NCI-H146 (cell line): Measurements from ENCODE around the gene C2orf42.
A peak's percentile ranks its signal among the peaks of the same experiment; 100 is the strongest.
"Not testable (repeated sequence)": the region's sequence is repeated elsewhere in the genome, so short reads cannot be mapped to it uniquely, and the experiment has no call there.

ENCODE experiments used
- DNase-seq: peaks from one replicate; lab custom pipeline; 2025; lab: John Stamatoyannopoulos, UW

Gene C2orf42

GRCh38 chr2:70190418-70191243 lies at the start of gene C2orf42:
Gene C2orf42 (minus strand): TSS chr2:70191019. CDS start chr2:70181985, 9,034 bp downstream.
- DNase-seq, result peak; percentile 97

DNA sequence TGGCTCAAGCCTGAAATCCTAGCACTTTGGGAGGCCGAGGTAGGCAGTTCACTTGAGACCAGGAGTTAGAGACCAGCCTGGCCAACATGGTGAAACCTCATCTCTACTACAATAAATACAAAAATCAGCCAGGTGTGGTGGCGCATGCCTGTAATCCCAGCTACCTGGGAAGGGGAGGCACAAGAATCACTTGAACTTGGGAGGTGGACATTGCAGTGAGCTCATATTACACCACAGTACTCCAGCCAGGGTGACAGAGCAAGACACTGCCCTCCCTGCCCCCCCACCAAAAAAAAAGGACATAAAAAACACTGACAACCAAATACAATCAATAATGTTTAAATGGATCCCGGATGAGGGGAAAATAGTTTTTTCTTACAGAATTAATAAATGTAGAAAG lies 49.8 kb upstream of the C2orf42 start:
- DNase-seq, result no peak

GRCh38 chr2:70233926-70234325 lies 43.1 kb upstream of the C2orf42 start:
- DNase-seq, result no peak

DNA sequence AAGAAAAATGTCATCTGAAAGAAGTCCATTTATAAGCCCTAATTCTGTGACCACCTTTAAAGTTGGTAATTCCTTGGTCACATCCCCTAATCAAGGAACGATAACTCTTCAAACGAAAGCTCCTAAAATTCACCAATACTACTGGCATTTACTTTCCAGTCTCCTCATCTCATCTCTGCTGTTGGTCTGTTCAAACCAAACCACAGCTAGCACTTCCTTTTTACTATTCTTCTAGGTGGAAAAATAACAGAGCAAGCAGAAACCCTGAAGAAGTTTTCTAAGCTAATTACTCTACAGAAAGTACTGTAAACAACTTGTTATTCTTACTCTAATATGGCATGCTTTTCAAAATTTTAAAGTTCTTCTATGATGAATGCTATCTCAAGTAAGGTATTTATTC lies 36.0 kb upstream of the C2orf42 start:
- DNase-seq, result no peak

GRCh38 chr2:70223305-70223704 lies 32.5 kb upstream of the C2orf42 start:
- DNase-seq, result not testable (repeated sequence)

- no peak for DNase-seq
These were observed 24.2 kb upstream of the C2orf42 start for GRCh38 chr2:70214953-70215549.

GRCh38 chr2:70214365-70214764 lies 23.5 kb upstream of the C2orf42 start:
- DNase-seq, result no peak

- DNase-seq, result no peak
These were observed 21.6 kb upstream of the C2orf42 start for GRCh38 chr2:70212298-70212932.

DNA sequence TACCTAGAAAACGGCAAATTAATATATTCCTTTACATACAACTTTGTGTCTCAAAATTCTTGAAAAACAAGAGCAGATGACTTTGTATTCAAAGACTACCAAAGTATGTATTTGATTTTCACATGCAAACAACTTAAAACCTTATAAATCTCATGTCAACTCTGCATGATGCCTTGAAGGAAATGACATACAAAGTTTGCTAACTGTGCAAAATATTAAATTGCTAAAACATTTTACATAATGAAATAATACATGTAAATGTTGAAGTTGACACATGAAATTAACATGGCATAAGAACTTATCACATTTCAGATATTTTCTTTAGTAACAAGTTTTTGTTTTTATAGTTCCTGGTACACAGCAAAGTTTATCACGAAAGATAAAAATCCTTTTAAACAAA lies 20.8 kb upstream of the C2orf42 start:
- no peak for DNase-seq

- DNase-seq, result no peak
These were observed 13.6 kb upstream of the C2orf42 start for GRCh38 chr2:70204452-70204851.

- no peak for DNase-seq
These were observed 12.3 kb upstream of the C2orf42 start for GRCh38 chr2:70203086-70203485.

DNA sequence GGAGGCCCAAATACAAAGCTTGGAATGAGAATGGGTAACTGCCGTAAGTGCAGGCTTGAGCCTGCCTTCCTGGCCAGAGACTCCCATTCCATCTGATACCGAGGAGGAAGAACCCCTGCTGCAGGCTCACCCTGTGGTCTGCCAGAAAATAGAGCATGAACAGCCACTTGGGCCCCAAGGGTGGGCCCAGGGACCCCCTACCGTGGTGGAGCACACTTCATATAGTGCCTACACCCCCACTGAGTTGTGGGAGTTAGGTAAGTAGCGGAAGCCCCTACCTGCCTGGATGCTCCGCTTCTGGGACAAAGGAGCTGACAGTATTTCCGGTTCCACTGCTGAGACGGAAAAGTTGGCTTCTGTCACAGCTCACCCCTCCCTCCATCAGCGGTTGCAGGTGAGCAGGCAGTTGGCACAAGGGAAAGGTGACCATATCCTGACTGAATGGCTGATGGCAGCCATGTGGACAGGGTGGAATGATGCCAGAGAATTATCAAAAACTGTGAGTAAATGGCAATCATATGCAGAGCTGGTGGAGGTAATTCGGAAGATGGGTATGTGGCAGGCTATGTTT lies 11.5 kb upstream of the C2orf42 start:
- no peak for DNase-seq

DNA sequence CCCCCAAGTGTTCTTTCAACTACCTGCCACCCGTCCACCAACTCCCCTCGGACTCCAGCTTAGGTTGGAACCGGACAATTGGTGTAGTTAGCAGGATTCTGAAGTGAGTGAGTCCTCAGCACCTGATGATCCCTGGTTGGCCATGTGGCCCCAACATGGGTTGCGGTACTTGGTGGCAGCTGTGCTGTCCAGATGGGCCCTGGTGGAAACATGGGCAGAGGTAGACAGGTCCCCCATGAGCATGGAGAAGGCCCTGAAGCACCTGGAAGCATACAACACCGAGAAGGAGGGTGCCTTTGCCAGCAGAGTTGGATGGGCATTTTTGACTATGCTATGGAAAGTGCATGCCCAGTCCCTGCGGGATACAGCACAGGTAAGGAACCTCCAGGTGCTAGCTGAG lies 11.0 kb upstream of the C2orf42 start:
- DNase-seq, result no peak

GRCh38 chr2:70201225-70201768 lies 10.5 kb upstream of the C2orf42 start:
- DNase-seq, result no peak

- no peak for DNase-seq
These were observed 8.6 kb upstream of the C2orf42 start for GRCh38 chr2:70199320-70199864.

DNA sequence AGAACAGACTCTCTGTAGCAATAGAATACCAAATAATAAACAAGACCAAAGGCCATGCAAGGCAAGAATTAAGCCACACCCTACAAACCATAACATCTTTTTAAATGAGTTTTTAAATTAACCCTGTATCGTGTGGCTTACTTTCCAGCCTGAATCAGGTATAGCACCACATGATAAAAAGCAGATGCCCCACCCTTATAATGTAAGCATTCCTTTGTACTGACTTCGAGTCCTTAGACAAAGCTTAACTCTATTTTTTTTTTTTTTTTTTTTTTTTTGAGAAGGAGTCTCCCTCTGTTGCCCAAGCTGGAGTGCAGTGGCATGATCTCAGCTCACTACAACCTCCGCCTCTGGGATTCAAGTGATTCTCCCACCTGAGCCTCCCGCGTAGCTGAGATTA lies 1.7 kb upstream of the C2orf42 start:
- no peak for DNase-seq

DNA sequence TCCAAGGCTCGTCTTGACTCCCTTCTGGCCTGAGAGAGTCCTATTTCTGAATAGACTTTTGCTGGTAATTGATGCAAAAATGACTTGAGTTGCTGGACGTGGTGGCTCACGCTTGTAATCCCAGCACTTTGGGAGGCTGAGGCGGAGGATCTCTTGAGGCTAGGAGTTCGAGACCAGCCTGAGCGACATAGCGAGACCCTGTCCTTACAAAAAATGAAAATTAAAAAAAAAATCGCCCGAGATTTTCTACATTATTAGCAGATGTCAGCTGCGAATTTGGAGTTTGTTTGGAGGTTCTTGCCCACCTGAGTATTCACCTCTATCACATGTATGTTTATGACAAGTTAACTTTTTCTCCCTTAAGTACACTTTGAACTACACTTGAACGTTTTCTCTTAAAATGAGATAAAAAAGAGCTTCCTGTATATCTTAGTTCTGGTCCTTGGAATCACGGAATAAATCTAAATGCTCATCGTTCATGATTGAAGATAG lies 471 bp upstream of the C2orf42 start:
- DNase-seq, result no peak

GRCh38 chr2:70188460-70188859 lies 2.4 kb downstream of the C2orf42 start:
- DNase-seq, result no peak

DNA sequence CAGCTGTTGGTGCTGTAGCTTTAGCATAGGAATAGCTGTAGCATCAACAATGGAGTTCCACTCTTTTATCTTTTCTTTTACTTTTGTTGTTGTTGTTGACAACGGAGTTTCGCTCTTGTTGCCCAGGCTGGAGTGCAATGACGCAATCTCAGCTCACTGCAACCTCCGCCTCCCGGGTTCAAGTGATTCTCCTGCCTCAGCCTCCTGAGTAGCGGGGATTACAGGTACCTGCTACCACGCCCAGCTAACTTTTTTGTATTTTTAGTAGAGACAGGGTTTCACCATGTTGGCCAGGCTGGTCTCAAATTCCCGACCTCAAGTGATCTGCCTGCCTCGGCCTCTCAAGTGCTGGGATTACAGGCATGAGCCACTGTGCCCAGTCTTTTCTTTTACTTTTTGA lies 3.6 kb downstream of the C2orf42 start:
- DNase-seq, result not testable (repeated sequence)

- no peak for DNase-seq
These were observed 8.1 kb downstream of the C2orf42 start for GRCh38 chr2:70182689-70183088.

- DNase-seq, result no peak
These were observed 9.4 kb downstream of the C2orf42 start for GRCh38 chr2:70181363-70181956.

GRCh38 chr2:70173520-70173919 lies 17.3 kb downstream of the C2orf42 start:
- no peak for DNase-seq
